CD4-positive, CD25-positive, alpha-beta regulatory T cell (primary cell): ENCODE results near the gene AMACR. TPM values are rescaled to one million over a fixed set of nuclear protein-coding genes. Genes with fewer than 3 reads are reported as not detected.

Source experiments
- ATAC-seq, 2 donors: fragments of 150-1000 bp; cut with Tn5 transposase; one replicate each; pipeline ENCODE4 v1.10.0; 2021; ENCODE audit warnings: low read depth in 2 of 2, moderate number of reproducible peaks in 2 of 2, moderate library complexity in 1 of 2
- DNase-seq, 3 donors: peaks; one replicate each; pipeline versions ENCODE4 v3.0.0 to v3.0.0-alpha.2; 2012 to 2022; ENCODE audit warnings: mixed read lengths in 1 of 3
- H3K27ac ChIP-seq: one replicate; pipeline ENCODE4 v1.7.0; 2013; ENCODE audit warnings: mild to moderate bottlenecking, low read length; ENCODE audit not compliant: insufficient read depth, poor library complexity, severe bottlenecking
- H3K27me3 ChIP-seq: one replicate; pipeline ENCODE4 v1.7.0; 2013; ENCODE audit warnings: low read length; ENCODE audit not compliant: control insufficient read depth, insufficient read depth
- H3K36me3 ChIP-seq: one replicate; pipeline ENCODE4 v1.7.0; 2013; ENCODE audit warnings: mild to moderate bottlenecking, low read length, moderate library complexity; ENCODE audit not compliant: control insufficient read depth, insufficient read depth
- H3K4me1 ChIP-seq: 2 replicates; pipeline ENCODE4 v1.7.0; 2013; ENCODE audit warnings: mild to moderate bottlenecking, low read length; ENCODE audit not compliant: insufficient read depth, control insufficient read depth, poor library complexity, severe bottlenecking
- H3K4me3 ChIP-seq: one replicate; pipeline ENCODE4 v1.7.0; 2013; ENCODE audit warnings: low read depth, mild to moderate bottlenecking, low read length, moderate library complexity
- H3K9me3 ChIP-seq, 2 experiments: 1 replicate in 1 of 2; 2 replicates in 1 of 2; pipeline ENCODE4 v1.7.0; 2013; ENCODE audit warnings: low read length in 2 of 2, mild to moderate bottlenecking in 1 of 2, moderate library complexity in 1 of 2; ENCODE audit not compliant: control insufficient read depth in 2 of 2
- H3K27ac Mint-ChIP-seq, 3 donors: one replicate each; pipeline ENCODE4 v1.8.0; 2020 to 2022; ENCODE audit warnings: mild to moderate bottlenecking in 3 of 3, mixed read lengths in 3 of 3, moderate library complexity in 2 of 3
- H3K27me3 Mint-ChIP-seq: one replicate; pipeline ENCODE4 v1.8.0; 2022; ENCODE audit warnings: mild to moderate bottlenecking, mixed read lengths
- H3K36me3 Mint-ChIP-seq: one replicate; pipeline ENCODE4 v1.8.0; 2020; ENCODE audit warnings: mixed read lengths
- H3K4me1 Mint-ChIP-seq, 4 donors: one replicate each; pipeline ENCODE4 v1.8.0; 2020 to 2022; ENCODE audit warnings: mixed read lengths in 4 of 4, mild to moderate bottlenecking in 1 of 4
- H3K4me3 Mint-ChIP-seq, 4 donors: one replicate each; pipeline ENCODE4 v1.8.0; 2020 to 2022; ENCODE audit warnings: mild to moderate bottlenecking in 4 of 4, mixed read lengths in 4 of 4, moderate library complexity in 3 of 4
- H3K9me3 Mint-ChIP-seq, 7 donors: one replicate each; pipeline ENCODE4 v1.8.0; 2020 to 2022; ENCODE audit warnings: mixed read lengths in 7 of 7, mild to moderate bottlenecking in 3 of 7, moderate library complexity in 2 of 7
- polyA plus RNA-seq, 4 donors: library from polyadenylated mRNA; unstranded; fragments of 300-500 nt; fragmentation: Illumina TruSeq; gene quantifications; one replicate each; pipeline ENCODE4 v1.2.3, GENCODE V29; 2021
- total RNA-seq: library from RNA; stranded (reverse); gene quantifications from one replicate; pipeline ENCODE4 v1.2.3, GENCODE V29; 2022

AMACR gene
- total RNA-seq, result 2.1 TPM
- polyA plus RNA-seq, result 1 to 10 TPM; 7.7 to 9.3 (median 8.6) TPM

GRCh38 chr5:34007621-34008600, at the start of gene AMACR:
Gene AMACR (minus strand): TSS chr5:34008050. CDS start chr5:34008019, 31 bp downstream.
- Mint-ChIP-seq H3K4me1 (peaks cover 17 to 27% (median 20%) of the 10 kb centered on the region in 4 donors), H3K9me3 (no peaks in the 10 kb centered on the region), H3K27ac (peak within 1 kb of the TSS; percentile 88 to 97 (median 89)), H3K36me3 (peaks cover 8% of the 10 kb centered on the region), H3K27me3 (no peaks in the 10 kb centered on the region), H3K4me3 (peak within 1 kb of the TSS; percentile 96 to 98 (median 96))
- peak within 1 kb of the TSS; percentile 88 for H3K27ac ChIP-seq
- H3K27me3 ChIP-seq, result no peaks in the 10 kb centered on the region
- H3K36me3 ChIP-seq, result peaks cover 7% of the 10 kb centered on the region
- peak; percentile 80 to 93 for ATAC-seq
- H3K9me3 ChIP-seq, result no peaks in the 10 kb centered on the region
- DNase-seq, result peak; percentile 73 to 90 (median 87)
- peaks cover 20% of the 10 kb centered on the region for H3K4me1 ChIP-seq
- peak within 1 kb of the TSS; percentile 95 for H3K4me3 ChIP-seq

- H3K27ac Mint-ChIP-seq, result no peak overlapping the region
- no peaks in the 10 kb centered on the region for H3K27me3 ChIP-seq
- no peaks in the 10 kb centered on the region for H3K4me1 Mint-ChIP-seq
- no peaks in the 10 kb centered on the region for H3K4me1 ChIP-seq
- H3K27ac ChIP-seq, result no peak overlapping the region
- H3K4me3 ChIP-seq, result no peak overlapping the region
- peaks cover 28% of the 10 kb centered on the region for H3K36me3 Mint-ChIP-seq
- DNase-seq, result no peak
- ATAC-seq, result no peak
- H3K9me3 Mint-ChIP-seq, result peaks cover 0 to 6% (median 0%) of the 10 kb centered on the region in 7 donors
- no peaks in the 10 kb centered on the region for H3K27me3 Mint-ChIP-seq
- H3K4me3 Mint-ChIP-seq, result no peak overlapping the region
- peaks cover 3% of the 10 kb centered on the region for H3K36me3 ChIP-seq
- H3K9me3 ChIP-seq, result no peaks in the 10 kb centered on the region
Measured at GRCh38 chr5:34057569-34057968, 49.7 kb upstream of the AMACR start.

DNA sequence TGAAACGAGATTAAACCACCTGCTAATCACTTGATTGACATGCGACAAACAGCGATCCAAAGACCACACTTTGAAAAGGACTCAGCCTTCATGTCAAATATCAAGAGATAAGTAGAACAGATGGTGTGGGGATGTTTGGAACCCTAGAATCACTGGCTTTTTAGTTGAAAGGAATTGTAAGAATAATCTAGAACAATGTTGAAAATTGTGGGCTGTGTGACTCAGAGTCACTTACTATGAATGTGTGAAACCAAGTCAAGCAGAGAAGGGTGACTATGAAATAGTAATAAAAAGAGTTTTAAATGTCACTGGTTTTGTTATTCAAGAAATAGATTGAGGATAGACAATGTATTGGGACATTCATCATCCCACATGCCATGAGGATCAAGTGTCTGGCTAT, 49.3 kb upstream of the AMACR start:
- no peak overlapping the region for H3K27ac ChIP-seq
- H3K36me3 Mint-ChIP-seq, result peaks cover 23% of the 10 kb centered on the region
- H3K4me3 ChIP-seq, result no peak overlapping the region
- H3K9me3 Mint-ChIP-seq, result peaks cover 0 to 3% (median 0%) of the 10 kb centered on the region in 7 donors
- H3K4me1 Mint-ChIP-seq, result no peaks in the 10 kb centered on the region
- H3K4me3 Mint-ChIP-seq, result no peak overlapping the region
- H3K9me3 ChIP-seq, result no peaks in the 10 kb centered on the region
- peaks cover 3% of the 10 kb centered on the region for H3K36me3 ChIP-seq
- DNase-seq (no peak), ATAC-seq (no peak)
- no peaks in the 10 kb centered on the region for H3K27me3 ChIP-seq
- H3K27ac Mint-ChIP-seq, result no peak overlapping the region
- no peaks in the 10 kb centered on the region for H3K27me3 Mint-ChIP-seq
- no peaks in the 10 kb centered on the region for H3K4me1 ChIP-seq

GRCh38 chr5:34055667-34056066, 47.8 kb upstream of the AMACR start:
- peaks cover 3% of the 10 kb centered on the region for H3K36me3 ChIP-seq
- Mint-ChIP-seq H3K27ac (peak overlapping the region in 1 of 3 donors; percentile 12), H3K27me3 (no peaks in the 10 kb centered on the region)

GRCh38 chr5:34054400-34054729, 46.5 kb upstream of the AMACR start:
- H3K27ac ChIP-seq, result no peak overlapping the region
- no peaks in the 10 kb centered on the region for H3K9me3 ChIP-seq
- no peak for DNase-seq
- H3K27me3 ChIP-seq, result no peaks in the 10 kb centered on the region
- ATAC-seq, result no peak
- Mint-ChIP-seq H3K27me3 (no peaks in the 10 kb centered on the region), H3K9me3 (peaks cover 0 to 1% (median 0%) of the 10 kb centered on the region in 7 donors), H3K27ac (no peak overlapping the region), H3K36me3 (peaks cover 34% of the 10 kb centered on the region), H3K4me3 (no peak overlapping the region), H3K4me1 (no peaks in the 10 kb centered on the region)
- H3K36me3 ChIP-seq, result peaks cover 5% of the 10 kb centered on the region
- no peak overlapping the region for H3K4me3 ChIP-seq
- no peaks in the 10 kb centered on the region for H3K4me1 ChIP-seq

More at GRCh38 chr5:34055667-34056066, 47.8 kb upstream of the AMACR start:
- Mint-ChIP-seq H3K4me1 (no peaks in the 10 kb centered on the region), H3K36me3 (peaks cover 29% of the 10 kb centered on the region), H3K4me3 (no peak overlapping the region), H3K9me3 (peaks cover 0 to 2% (median 0%) of the 10 kb centered on the region in 7 donors)
- Histone ChIP-seq H3K27me3 (no peaks in the 10 kb centered on the region), H3K9me3 (no peaks in the 10 kb centered on the region), H3K27ac (no peak overlapping the region), H3K4me1 (no peaks in the 10 kb centered on the region), H3K4me3 (no peak overlapping the region)
- ATAC-seq, result no peak
- no peak for DNase-seq

DNA sequence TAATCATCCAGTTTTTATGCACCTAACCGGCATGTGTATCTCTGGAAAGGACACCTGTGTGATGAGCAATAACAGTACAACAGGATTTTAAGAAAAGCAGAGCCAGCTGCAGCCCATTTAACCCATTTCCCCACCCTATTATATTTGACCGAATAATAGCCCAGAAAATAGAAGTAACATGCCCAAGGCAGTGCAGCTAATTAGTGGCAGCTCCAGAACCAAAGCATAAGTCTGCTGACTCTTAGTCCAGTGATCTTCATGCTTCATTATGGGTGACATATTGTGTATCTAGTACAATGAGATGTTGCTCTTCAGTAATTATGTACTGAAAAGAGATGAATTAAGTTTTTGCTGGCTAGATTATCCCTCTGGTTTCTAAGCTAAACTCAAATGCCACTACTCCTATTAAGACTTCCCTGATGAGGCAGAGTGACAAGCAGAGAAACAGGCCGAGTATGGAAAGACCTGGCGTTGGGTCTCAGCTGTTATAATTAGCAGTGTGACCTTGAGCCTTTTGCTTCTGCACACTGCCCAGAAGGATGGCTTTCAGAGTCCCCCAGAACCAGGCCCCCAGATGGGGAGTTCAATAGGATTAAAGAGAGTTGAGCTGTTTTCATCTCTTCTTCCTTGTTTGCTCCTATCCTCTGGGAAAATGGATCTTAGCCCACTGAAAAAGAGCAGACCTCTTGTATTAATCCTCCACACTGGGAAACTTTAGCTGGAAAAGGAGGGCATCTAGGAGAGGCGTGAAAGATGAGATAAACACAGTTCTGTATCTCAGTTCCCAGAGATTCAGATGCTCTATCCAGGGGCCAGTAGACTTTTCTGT, 45.9 kb upstream of the AMACR start:
- Mint-ChIP-seq H3K27me3 (no peaks in the 10 kb centered on the region), H3K4me1 (no peaks in the 10 kb centered on the region), H3K4me3 (no peak overlapping the region), H3K36me3 (peaks cover 31% of the 10 kb centered on the region), H3K9me3 (peaks cover 0 to 1% (median 0%) of the 10 kb centered on the region in 7 donors), H3K27ac (no peak overlapping the region)
- Histone ChIP-seq H3K4me1 (no peaks in the 10 kb centered on the region), H3K4me3 (no peak overlapping the region), H3K27ac (no peak overlapping the region), H3K9me3 (no peaks in the 10 kb centered on the region), H3K27me3 (no peaks in the 10 kb centered on the region), H3K36me3 (peaks cover 5% of the 10 kb centered on the region)
- no peak for ATAC-seq
- no peak for DNase-seq

- H3K9me3 Mint-ChIP-seq, result peaks cover 0 to 1% (median 0%) of the 10 kb centered on the region in 7 donors
- no peaks in the 10 kb centered on the region for H3K27me3 Mint-ChIP-seq
- H3K27me3 ChIP-seq, result no peaks in the 10 kb centered on the region
- H3K9me3 ChIP-seq, result no peaks in the 10 kb centered on the region
- H3K4me1 Mint-ChIP-seq, result peaks cover 0 to 2% (median 0%) of the 10 kb centered on the region in 4 donors
- H3K27ac ChIP-seq, result no peak overlapping the region
- H3K4me1 ChIP-seq, result no peaks in the 10 kb centered on the region
- no peak overlapping the region for H3K4me3 Mint-ChIP-seq
- ATAC-seq (no peak), DNase-seq (no peak)
- no peak overlapping the region for H3K27ac Mint-ChIP-seq
- H3K36me3 ChIP-seq, result peaks cover 5% of the 10 kb centered on the region
- H3K4me3 ChIP-seq, result no peak overlapping the region
- H3K36me3 Mint-ChIP-seq, result peaks cover 31% of the 10 kb centered on the region
Measured at GRCh38 chr5:34053133-34053532, 45.3 kb upstream of the AMACR start.
